HG03354 (cell line): Measurements from ENCODE around the gene FAM193A.
"Not testable (repeated sequence)": the region's sequence is repeated elsewhere in the genome, so short reads cannot be mapped to it uniquely, and the experiment has no call there.

Experiments
- ATAC-seq: cut with Tn5 transposase; IDR thresholded peaks from one replicate; pipeline ENCODE4 v1.9.1; 2021; ENCODE audit warnings: mild to moderate bottlenecking; ENCODE audit not compliant: unreplicated experiment, poor library complexity, severe bottlenecking

The FAM193A gene

DNA sequence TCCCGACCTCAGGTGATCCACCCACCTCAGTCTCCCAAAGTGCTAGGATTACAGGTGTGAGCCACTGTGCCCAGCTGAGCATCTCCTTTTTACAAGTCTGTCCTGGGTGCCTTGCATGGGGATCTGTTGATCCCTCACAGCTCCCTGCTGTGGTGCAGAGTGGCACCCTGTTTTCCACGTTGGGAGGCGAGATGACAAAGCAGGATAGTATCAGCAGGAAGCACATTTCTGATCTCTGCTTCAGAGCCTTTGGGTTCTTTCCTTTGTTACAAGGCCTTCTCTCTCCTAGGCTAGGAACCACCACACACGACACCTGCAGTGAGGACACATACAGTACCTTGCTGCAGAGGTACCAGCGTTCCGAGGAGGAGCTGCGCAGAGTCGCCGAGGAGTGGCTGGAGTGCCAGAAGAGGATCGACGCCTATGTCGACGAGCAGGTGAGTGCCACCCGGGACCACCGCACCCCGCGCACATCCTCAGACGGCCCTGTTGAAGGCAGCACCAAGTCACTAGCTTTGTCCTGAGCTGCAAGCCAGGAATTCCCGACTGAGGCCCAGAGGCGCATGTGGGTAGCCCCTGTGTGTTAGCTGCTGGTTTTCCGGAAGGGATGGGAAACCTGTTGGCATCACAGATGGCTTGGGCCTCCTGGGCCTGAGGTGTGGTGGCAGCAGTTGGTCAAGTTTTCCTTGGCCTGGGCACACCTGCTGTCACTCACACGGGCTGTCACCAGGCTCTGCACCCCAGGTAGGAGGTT, 110.1 kb downstream of the FAM193A start:
- no peak for ATAC-seq

DNA sequence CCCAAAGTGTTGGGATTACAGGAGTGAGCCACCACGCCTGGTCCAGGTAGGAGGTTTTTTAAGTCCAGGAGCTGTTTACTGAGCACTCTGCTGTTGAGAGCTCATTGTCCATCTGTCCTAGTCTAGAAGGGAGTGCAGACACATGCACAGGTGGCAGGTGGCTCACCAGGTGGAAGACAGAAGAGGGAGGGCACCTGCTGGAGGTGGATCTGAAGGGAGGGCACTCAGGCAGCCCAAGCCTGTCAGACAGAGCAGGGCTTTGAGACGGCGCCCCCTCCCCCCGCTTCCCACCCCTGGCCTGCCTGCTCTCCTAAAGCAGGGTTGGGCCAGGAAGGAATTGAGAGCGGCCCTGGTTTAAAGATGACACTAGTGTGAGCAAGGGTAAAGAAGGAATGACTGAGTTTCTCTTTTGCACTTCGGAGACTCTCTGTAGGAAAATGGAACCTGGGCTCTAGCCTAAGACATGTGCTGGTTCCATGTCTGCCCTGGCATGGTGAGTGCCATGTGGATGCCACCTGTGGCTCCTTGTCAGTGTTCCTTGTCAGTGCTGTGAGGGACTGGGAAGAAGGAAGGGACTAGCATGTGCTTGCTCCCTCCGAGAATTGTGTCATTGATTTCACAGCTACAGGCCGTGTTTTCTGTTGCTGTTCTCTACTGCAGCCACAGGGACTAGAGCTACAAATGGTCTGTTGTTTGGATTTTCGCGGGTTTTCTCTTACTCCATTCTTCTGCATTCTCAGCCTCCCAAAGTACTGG, 111.1 kb downstream of the FAM193A start:
- no peak for ATAC-seq

- ATAC-seq, result no peak
Observed at GRCh38 chr4:2648159-2648814, 111.8 kb downstream of the FAM193A start.

GRCh38 chr4:2649604-2650114, 113.2 kb downstream of the FAM193A start:
- no peak for ATAC-seq

GRCh38 chr4:2650276-2650675, 113.8 kb downstream of the FAM193A start:
- ATAC-seq, result no peak

- no peak for ATAC-seq
Observed at GRCh38 chr4:2651546-2651945, 115.1 kb downstream of the FAM193A start.

- ATAC-seq, result no peak
Observed at GRCh38 chr4:2651998-2652397, 115.6 kb downstream of the FAM193A start.

- no peak for ATAC-seq
Observed at GRCh38 chr4:2652415-2653160, 116.1 kb downstream of the FAM193A start.

DNA sequence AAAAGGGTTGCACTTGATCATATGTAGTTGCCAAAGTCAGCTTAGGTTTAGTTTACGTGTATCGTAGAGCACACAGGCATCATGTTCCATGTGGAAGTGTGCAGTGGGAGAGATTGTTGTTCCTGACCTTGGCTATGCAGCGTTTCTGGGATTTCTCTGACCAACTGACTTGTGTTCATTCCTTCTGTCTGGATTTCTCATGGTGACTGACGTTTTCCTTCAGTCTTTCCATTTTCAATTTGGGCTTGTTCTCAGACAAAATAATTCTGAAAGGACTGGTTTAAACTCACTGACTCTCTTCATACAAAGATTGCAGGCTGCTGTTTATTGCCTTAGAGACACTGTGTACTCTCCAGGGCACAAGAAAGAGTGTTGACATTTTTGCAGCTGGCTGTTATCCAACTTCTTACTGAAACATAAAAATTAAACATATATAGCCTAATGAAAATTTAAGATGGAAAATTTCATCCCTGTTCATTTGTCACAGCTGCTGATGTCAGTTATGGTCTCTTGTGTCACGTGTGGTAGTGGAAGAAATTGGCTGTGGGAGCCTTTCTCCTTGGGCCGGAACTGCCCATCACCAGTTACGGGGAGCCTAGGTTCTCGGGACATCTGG, 124.3 kb downstream of the FAM193A start:
- ATAC-seq, result no peak

DNA sequence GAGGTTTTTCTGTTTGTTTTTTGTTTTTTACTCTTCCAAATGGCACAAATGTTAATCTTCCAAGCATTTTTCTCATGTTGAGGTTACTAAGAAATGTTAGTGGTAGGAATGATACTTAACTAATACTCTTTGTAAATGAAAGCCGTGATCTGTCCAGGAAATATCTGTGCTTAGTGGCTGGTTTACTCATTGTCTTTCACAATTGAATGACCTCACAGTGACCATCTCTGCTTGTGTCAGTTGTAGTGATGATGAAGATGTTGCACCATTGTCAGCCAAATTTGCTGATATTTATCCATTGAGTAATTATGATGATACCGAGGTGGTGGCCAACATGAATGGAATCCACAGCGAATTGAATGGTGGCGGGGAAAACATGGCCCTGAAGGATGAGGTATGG, 126.2 kb downstream of the FAM193A start:
- no peak for ATAC-seq

GRCh38 chr4:2663275-2663674, 126.8 kb downstream of the FAM193A start:
- no peak for ATAC-seq

GRCh38 chr4:2666722-2667247, 130.3 kb downstream of the FAM193A start:
- ATAC-seq, result no peak

GRCh38 chr4:2667428-2667827, 131.0 kb downstream of the FAM193A start:
- ATAC-seq, result no peak

GRCh38 chr4:2671267-2671895, 134.9 kb downstream of the FAM193A start:
- no peak for ATAC-seq

- no peak for ATAC-seq
Observed at GRCh38 chr4:2672082-2672481, 135.6 kb downstream of the FAM193A start.

GRCh38 chr4:2672700-2673099, 136.3 kb downstream of the FAM193A start:
- no peak for ATAC-seq

DNA sequence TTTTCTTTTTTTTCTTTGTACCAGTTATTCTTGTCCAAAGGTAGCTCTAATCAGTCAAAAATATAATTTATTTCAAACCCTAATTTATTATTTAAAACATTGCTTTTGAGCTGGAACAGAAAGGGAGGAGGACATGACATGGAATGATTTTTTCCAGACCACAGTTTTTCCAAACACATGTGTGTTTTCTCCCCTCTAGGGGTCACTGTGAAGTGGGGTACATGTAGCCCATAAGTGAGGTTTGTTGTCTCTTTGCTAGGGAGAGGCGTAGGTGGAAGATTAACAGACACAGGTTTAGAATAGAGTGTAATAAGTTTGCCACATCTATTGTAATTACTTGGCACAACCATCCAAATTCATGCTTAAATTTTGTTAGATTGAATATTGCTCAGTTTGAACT, 136.7 kb downstream of the FAM193A start:
- ATAC-seq, result no peak

GRCh38 chr4:2679762-2680161, 143.3 kb downstream of the FAM193A start:
- ATAC-seq, result not testable (repeated sequence)

GRCh38 chr4:2684486-2684885, 148.0 kb downstream of the FAM193A start:
- ATAC-seq, result no peak
